Fibroblast of lung (primary cell): ENCODE measurements around the gene IL25. TPM values are rescaled to one million over a fixed set of nuclear protein-coding genes. Genes with fewer than 3 reads are reported as not detected.

Experiments used
- DNase-seq, 2 donors: peaks; one replicate each; pipeline versions ENCODE4 v3.0.0 to v3.0.0-alpha.2; 2010; ENCODE audit warnings: low read depth in 2 of 2
- H2AFZ ChIP-seq: 2 replicates; pipeline ENCODE4 v1.5.1; 2012; ENCODE audit warnings: low read length, control low read depth, inconsistent platforms
- H3K27ac ChIP-seq: 2 replicates; pipeline ENCODE4 v1.5.1; 2011; ENCODE audit warnings: low read length, control low read depth; ENCODE audit not compliant: insufficient read depth
- H3K27me3 ChIP-seq: 2 replicates; pipeline ENCODE4 v1.5.1; 2011; ENCODE audit warnings: mild to moderate bottlenecking, low read length; ENCODE audit not compliant: control insufficient read depth, insufficient read depth
- H3K36me3 ChIP-seq: 2 replicates; pipeline ENCODE4 v1.5.1; 2011; ENCODE audit warnings: low read length; ENCODE audit not compliant: control insufficient read depth, insufficient read depth
- H3K4me1 ChIP-seq: 2 replicates; pipeline ENCODE4 v1.5.1; 2011; ENCODE audit warnings: low read length; ENCODE audit not compliant: control insufficient read depth, insufficient read depth; ENCODE audit errors: extremely low read depth
- H3K4me2 ChIP-seq: 2 replicates; pipeline ENCODE4 v1.5.1; 2011; ENCODE audit warnings: low read length, control low read depth; ENCODE audit not compliant: insufficient read depth; ENCODE audit errors: extremely low read depth
- H3K4me3 ChIP-seq, 4 experiments: fragments of 200-600 bp in 1 of 4; sonication (generic) in 1 of 4; replicated peaks in 1 of 4; 2 replicates each; pipeline ENCODE4 v1.5.1; 2011 to 2016; ENCODE audit warnings: low read length in 4 of 4, low read depth in 3 of 4, mild to moderate bottlenecking in 3 of 4, control low read depth in 2 of 4, inconsistent platforms in 1 of 4, mixed read lengths in 1 of 4; ENCODE audit not compliant: insufficient read depth in 1 of 4; ENCODE audit errors: control extremely low read depth in 1 of 4
- H3K79me2 ChIP-seq: 2 replicates; pipeline ENCODE4 v1.5.1; 2012; ENCODE audit warnings: mild to moderate bottlenecking, low read length, inconsistent platforms; ENCODE audit not compliant: control insufficient read depth, insufficient read depth
- H3K9ac ChIP-seq: 2 replicates; pipeline ENCODE4 v1.5.1; 2011; ENCODE audit warnings: mild to moderate bottlenecking, low read length, control low read depth; ENCODE audit not compliant: insufficient read depth
- H3K9me3 ChIP-seq: 2 replicates; pipeline ENCODE4 v1.5.1; 2012; ENCODE audit warnings: low read depth, low read length; ENCODE audit not compliant: control insufficient read depth, insufficient read depth
- H4K20me1 ChIP-seq: 2 replicates; pipeline ENCODE4 v1.5.1; 2011; ENCODE audit warnings: low read length; ENCODE audit not compliant: control insufficient read depth, insufficient read depth; ENCODE audit errors: extremely low read depth
- CTCF ChIP-seq, 2 donors: IDR thresholded peaks in 1 of 2; conservative IDR thresholded peaks in 1 of 2; 1 replicate in 1 of 2; 2 replicates in 1 of 2; pipeline ENCODE4 v1.5.1; 2011 to 2012; ENCODE audit warnings: low read length in 2 of 2, control low read depth in 1 of 2, inconsistent platforms in 1 of 2, low read depth in 1 of 2, mild to moderate bottlenecking in 1 of 2
- EZH2 ChIP-seq: IDR thresholded peaks from 2 replicates; pipeline ENCODE4 v1.5.1; 2012; ENCODE audit warnings: low read length, control low read depth, mild to moderate bottlenecking; ENCODE audit errors: missing control alignments
- polyA plus RNA-seq, 2 donors: library from polyadenylated mRNA; depleted of rRNA in 1 of 2; stranded (reverse) in 1 of 2; unstranded in 1 of 2; fragments of >200 nt; gene quantifications; 2 replicates each; pipeline ENCODE4 v1.2.1, GENCODE V29; 2011 to 2012; ENCODE audit warnings: missing spikeins in 1 of 2
- total RNA-seq: library from RNA; depleted of rRNA; stranded (reverse); fragments of >200 nt; gene quantifications from 2 replicates; pipeline ENCODE4 v1.2.1, GENCODE V29; 2014

IL25 gene
- total and polyA plus RNA-seq, 2 donors (not counting 1 experiment from before 2014, with no cell fraction given) = not detected

- no peak for TF ChIP-seq CTCF (conservative IDR thresholded peaks at IDR 0.05 in 1 of 2, IDR thresholded peaks at IDR 0.05 in 1 of 2; ENCODE audit: low read depth in 1 of 2, low read length in 2 of 2)
- TF ChIP-seq EZH2 = no peak
- no peak for DNase-seq
- Histone ChIP-seq H3K4me3 (no peak overlapping the region), H3K4me1 (no peaks in the 10 kb centered on the region), H4K20me1 (no peaks in the 10 kb centered on the region), H3K79me2 (no peaks in the 10 kb centered on the region), H3K27me3 (peaks cover 6% of the 10 kb centered on the region), H3K9ac (no peak overlapping the region), H3K9me3 (no peaks in the 10 kb centered on the region), H3K4me2 (no peak overlapping the region), H2AFZ (no peak overlapping the region), H3K36me3 (no peaks in the 10 kb centered on the region), H3K27ac (no peak overlapping the region)
These were observed 12.7 kb upstream of the IL25 start for GRCh38 chr14:23359722-23360447.

GRCh38 chr14:23360496-23360895, 12.1 kb upstream of the IL25 start:
- no peak overlapping the region for H3K4me3 ChIP-seq
- no peak overlapping the region for H3K27ac ChIP-seq
- H3K4me2 ChIP-seq = no peak overlapping the region
- peaks cover 6% of the 10 kb centered on the region for H3K27me3 ChIP-seq
- no peak overlapping the region for H3K9ac ChIP-seq
- H3K4me1 ChIP-seq = no peaks in the 10 kb centered on the region
- H4K20me1 ChIP-seq = no peaks in the 10 kb centered on the region
- no peaks in the 10 kb centered on the region for H3K79me2 ChIP-seq
- no peak for TF ChIP-seq EZH2
- H2AFZ ChIP-seq = no peak overlapping the region
- H3K36me3 ChIP-seq = no peaks in the 10 kb centered on the region
- DNase-seq = no peak
- H3K9me3 ChIP-seq = no peaks in the 10 kb centered on the region

GRCh38 chr14:23361320-23361719, 11.3 kb upstream of the IL25 start:
- TF ChIP-seq EZH2 (no peak), CTCF (conservative IDR thresholded peaks at IDR 0.05 in 1 of 2, IDR thresholded peaks at IDR 0.05 in 1 of 2; ENCODE audit: low read depth in 1 of 2, low read length in 2 of 2) (no peak)
- Histone ChIP-seq H3K36me3 (no peaks in the 10 kb centered on the region), H3K4me2 (no peak overlapping the region), H3K79me2 (no peaks in the 10 kb centered on the region), H3K9ac (no peak overlapping the region), H4K20me1 (no peaks in the 10 kb centered on the region), H3K27me3 (peaks cover 6% of the 10 kb centered on the region), H3K4me3 (no peak overlapping the region), H3K4me1 (no peaks in the 10 kb centered on the region), H3K27ac (no peak overlapping the region), H3K9me3 (no peaks in the 10 kb centered on the region), H2AFZ (no peak overlapping the region)
- peak; percentile 33 to 63 for DNase-seq
